GM19043 (cell line): ENCODE data around the gene PCDH11Y.
"Not testable (repeated sequence)": the region's sequence is repeated elsewhere in the genome, so short reads cannot be mapped to it uniquely, and the experiment has no call there.

Experiments
- ATAC-seq: cut with Tn5 transposase; IDR thresholded peaks from one replicate; pipeline ENCODE4 v1.9.1; 2021; ENCODE audit warnings: low read depth; ENCODE audit not compliant: unreplicated experiment

The PCDH11Y gene

GRCh38 chrY:5000057-5000456, at the start of gene PCDH11Y:
TSS of gene PCDH11Y (plus strand) at chrY:5000296. CDS start at chrY:5057100, 56,804 bp downstream.
- ATAC-seq, result not testable (repeated sequence)

GRCh38 chrY:4967894-4968293, 32.2 kb upstream of the PCDH11Y start:
- ATAC-seq, result not testable (repeated sequence)

GRCh38 chrY:4991743-4992400, 8.2 kb upstream of the PCDH11Y start:
- peak; percentile 100 for ATAC-seq

GRCh38 chrY:4994892-4995291, 5.2 kb upstream of the PCDH11Y start:
- ATAC-seq, result not testable (repeated sequence)

GRCh38 chrY:5002476-5003184, 2.5 kb downstream of the PCDH11Y start:
- ATAC-seq, result not testable (repeated sequence)

- ATAC-seq, result not testable (repeated sequence)
Measured at GRCh38 chrY:5038972-5039523, 39.0 kb downstream of the PCDH11Y start.

GRCh38 chrY:5083017-5083416, 82.9 kb downstream of the PCDH11Y start:
- not testable (repeated sequence) for ATAC-seq

GRCh38 chrY:5182998-5183397, 182.9 kb downstream of the PCDH11Y start:
- not testable (repeated sequence) for ATAC-seq

- ATAC-seq, result not testable (repeated sequence)
Measured at GRCh38 chrY:5215116-5215515, 215.0 kb downstream of the PCDH11Y start.

- ATAC-seq, result not testable (repeated sequence)
Measured at GRCh38 chrY:5324931-5325330, 324.8 kb downstream of the PCDH11Y start.

GRCh38 chrY:5342220-5342619, 342.1 kb downstream of the PCDH11Y start:
- not testable (repeated sequence) for ATAC-seq

GRCh38 chrY:5543705-5544104, 543.6 kb downstream of the PCDH11Y start:
- ATAC-seq, result not testable (repeated sequence)

GRCh38 chrY:5638589-5638988, 638.5 kb downstream of the PCDH11Y start:
- not testable (repeated sequence) for ATAC-seq

- not testable (repeated sequence) for ATAC-seq
Measured at GRCh38 chrY:5679265-5679664, 679.2 kb downstream of the PCDH11Y start.

- ATAC-seq, result not testable (repeated sequence)
Measured at GRCh38 chrY:5708727-5709126, 708.6 kb downstream of the PCDH11Y start.

GRCh38 chrY:5709788-5710381, 709.8 kb downstream of the PCDH11Y start:
- ATAC-seq, result not testable (repeated sequence)

- ATAC-seq, result not testable (repeated sequence)
Measured at GRCh38 chrY:5761403-5761802, 761.3 kb downstream of the PCDH11Y start.

- ATAC-seq, result not testable (repeated sequence)
Measured at GRCh38 chrY:5776485-5776884, 776.4 kb downstream of the PCDH11Y start.
